ENCODE measurements around the gene ABCA3. TPM values are rescaled to one million over a fixed set of nuclear protein-coding genes. Genes with fewer than 3 reads are reported as not detected.

ABCA3 gene
- total RNA-seq, 1 donor from 2014 or later, result 3.1 TPM

DNA sequence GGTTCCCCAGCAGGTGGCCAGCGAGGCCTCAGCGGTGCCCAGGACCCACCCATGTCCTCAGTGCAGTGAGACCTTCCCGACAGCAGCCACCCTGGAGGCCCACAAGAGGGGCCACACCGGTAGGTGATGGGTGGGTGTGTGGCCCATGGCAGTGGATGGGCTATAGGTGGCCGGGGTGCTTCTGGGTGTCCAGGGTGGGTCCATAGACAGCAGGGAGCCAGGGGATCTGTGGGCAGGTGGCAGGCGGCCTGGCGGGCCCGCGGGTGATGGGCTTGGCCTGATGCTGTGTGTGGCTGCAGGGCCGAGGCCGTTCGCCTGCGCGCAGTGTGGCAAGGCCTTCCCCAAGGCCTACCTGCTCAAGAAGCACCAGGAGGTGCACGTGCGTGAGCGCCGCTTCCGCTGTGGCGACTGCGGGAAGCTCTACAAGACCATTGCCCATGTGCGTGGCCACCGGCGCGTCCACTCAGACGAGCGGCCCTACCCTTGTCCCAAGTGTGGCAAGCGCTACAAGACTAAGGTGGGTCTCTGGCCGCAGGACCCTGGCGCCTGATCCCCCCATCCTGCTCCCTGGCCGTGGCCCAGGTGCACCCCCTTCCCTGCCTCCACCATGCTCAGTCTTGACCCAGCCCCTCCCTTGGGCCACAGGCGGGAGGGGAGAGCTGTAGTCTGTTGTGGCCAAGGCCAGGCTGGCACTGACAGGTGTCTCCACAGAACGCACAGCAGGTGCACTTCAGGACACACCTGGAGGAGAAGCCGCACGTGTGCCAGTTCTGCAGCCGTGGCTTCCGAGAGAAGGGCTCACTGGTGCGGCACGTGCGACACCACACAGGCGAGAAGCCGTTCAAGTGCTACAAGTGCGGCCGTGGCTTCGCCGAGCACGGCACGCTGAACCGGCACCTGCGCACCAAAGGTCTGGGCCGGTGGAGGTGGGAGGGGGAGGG, 106.4 kb downstream of the ABCA3 start:
- Mint-ChIP-seq H3K4me1 (no peaks in the 10 kb centered on the region), H3K4me3 (no peak overlapping the region), H3K36me3 (ENCODE audit: low read depth) (peaks cover 38% of the 10 kb centered on the region), H3K27ac (no peak overlapping the region), H3K27me3 (peaks cover 2% of the 10 kb centered on the region), H3K9me3 (no peaks in the 10 kb centered on the region)
- intact Hi-C loops (cut with micrococcal nuclease), result no loop called here
- DNase-seq (no peak), ATAC-seq (ENCODE audit: low read depth) (no peak)
- TF ChIP-seq, protein P1, sequence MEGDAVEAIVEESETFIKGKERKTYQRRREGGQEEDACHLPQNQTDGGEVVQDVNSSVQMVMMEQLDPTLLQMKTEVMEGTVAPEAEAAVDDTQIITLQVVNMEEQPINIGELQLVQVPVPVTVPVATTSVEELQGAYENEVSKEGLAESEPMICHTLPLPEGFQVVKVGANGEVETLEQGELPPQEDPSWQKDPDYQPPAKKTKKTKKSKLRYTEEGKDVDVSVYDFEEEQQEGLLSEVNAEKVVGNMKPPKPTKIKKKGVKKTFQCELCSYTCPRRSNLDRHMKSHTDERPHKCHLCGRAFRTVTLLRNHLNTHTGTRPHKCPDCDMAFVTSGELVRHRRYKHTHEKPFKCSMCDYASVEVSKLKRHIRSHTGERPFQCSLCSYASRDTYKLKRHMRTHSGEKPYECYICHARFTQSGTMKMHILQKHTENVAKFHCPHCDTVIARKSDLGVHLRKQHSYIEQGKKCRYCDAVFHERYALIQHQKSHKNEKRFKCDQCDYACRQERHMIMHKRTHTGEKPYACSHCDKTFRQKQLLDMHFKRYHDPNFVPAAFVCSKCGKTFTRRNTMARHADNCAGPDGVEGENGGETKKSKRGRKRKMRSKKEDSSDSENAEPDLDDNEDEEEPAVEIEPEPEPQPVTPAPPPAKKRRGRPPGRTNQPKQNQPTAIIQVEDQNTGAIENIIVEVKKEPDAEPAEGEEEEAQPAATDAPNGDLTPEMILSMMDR (IDR thresholded peaks at IDR 0.05), result no peak
- ChIA-PET POLR2A (no interaction called here), CTCF (no interaction called here)

- no peaks in the 10 kb centered on the region for H3K9me3 Mint-ChIP-seq
- H3K4me1 Mint-ChIP-seq, result no peaks in the 10 kb centered on the region
- peaks cover 42% of the 10 kb centered on the region for H3K36me3 Mint-ChIP-seq (ENCODE audit: low read depth)
- no peak for ATAC-seq (ENCODE audit: low read depth)
- H3K4me3 Mint-ChIP-seq, result no peak overlapping the region
- H3K27ac Mint-ChIP-seq, result no peak overlapping the region
- TF ChIP-seq, protein P1 (IDR thresholded peaks at IDR 0.05), result no peak
- POLR2A ChIA-PET, result no interaction called here
- no peak for DNase-seq
- intact Hi-C loops (cut with micrococcal nuclease), result no loop called here
- peaks cover 2% of the 10 kb centered on the region for H3K27me3 Mint-ChIP-seq
- CTCF ChIA-PET, result no interaction called here
Observed at GRCh38 chr16:2233046-2233775, 107.3 kb downstream of the ABCA3 start.

DNA sequence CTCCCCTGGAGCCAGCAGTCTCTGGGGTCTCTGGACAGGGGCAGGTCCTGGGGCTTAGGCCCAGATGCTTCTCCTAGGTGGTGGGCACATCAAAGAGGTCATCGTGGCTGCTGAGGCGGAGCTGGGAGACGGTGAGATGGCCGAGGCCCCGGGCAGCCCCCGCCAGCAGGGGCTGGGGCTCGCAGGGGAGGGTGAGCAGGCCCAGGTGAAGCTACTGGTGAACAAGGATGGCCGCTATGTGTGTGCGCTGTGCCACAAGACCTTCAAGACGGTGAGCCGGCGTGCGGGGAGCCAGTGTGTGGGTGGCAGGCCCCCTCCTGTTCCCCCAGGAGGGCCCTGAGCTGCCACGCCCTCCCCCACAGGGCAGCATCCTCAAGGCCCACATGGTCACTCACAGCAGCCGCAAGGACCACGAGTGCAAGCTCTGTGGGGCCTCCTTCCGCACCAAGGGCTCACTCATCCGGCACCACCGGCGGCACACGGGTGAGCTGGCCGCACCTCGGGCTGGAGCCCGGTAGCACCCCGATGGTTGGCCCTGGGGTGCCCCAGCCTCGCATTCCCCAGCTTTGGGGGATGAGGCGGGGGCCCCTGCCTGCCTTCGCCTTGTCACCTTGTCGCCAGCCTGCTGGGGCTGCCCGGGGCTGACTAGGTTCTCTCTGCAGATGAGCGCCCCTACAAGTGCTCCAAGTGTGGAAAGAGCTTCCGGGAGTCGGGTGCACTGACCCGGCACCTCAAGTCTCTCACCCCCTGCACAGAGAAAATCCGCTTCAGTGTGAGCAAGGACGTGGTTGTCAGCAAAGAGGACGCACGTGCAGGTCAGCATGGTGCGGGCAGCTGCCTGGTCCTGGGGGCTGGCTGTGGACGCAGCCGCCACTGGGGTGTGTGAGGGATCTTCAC, 108.2 kb downstream of the ABCA3 start:
- no peak overlapping the region for H3K27ac Mint-ChIP-seq
- H3K27me3 Mint-ChIP-seq, result peaks cover 2% of the 10 kb centered on the region
- TF ChIP-seq, protein P1 (IDR thresholded peaks at IDR 0.05), result no peak
- DNase-seq (no peak), ATAC-seq (ENCODE audit: low read depth) (no peak)
- CTCF ChIA-PET, result no interaction called here
- H3K4me3 Mint-ChIP-seq, result no peak overlapping the region
- no peaks in the 10 kb centered on the region for H3K4me1 Mint-ChIP-seq
- H3K9me3 Mint-ChIP-seq, result no peaks in the 10 kb centered on the region
- intact Hi-C loops (cut with micrococcal nuclease), result no loop called here
- POLR2A ChIA-PET, result interaction anchor here (0.5 to 0.9 kb wide), 2 partner anchors 36 to 254 kb away, joined by 3 read pairs; no protein-coding TSS in a partner anchor
- H3K36me3 Mint-ChIP-seq (ENCODE audit: low read depth), result peaks cover 47% of the 10 kb centered on the region

DNA sequence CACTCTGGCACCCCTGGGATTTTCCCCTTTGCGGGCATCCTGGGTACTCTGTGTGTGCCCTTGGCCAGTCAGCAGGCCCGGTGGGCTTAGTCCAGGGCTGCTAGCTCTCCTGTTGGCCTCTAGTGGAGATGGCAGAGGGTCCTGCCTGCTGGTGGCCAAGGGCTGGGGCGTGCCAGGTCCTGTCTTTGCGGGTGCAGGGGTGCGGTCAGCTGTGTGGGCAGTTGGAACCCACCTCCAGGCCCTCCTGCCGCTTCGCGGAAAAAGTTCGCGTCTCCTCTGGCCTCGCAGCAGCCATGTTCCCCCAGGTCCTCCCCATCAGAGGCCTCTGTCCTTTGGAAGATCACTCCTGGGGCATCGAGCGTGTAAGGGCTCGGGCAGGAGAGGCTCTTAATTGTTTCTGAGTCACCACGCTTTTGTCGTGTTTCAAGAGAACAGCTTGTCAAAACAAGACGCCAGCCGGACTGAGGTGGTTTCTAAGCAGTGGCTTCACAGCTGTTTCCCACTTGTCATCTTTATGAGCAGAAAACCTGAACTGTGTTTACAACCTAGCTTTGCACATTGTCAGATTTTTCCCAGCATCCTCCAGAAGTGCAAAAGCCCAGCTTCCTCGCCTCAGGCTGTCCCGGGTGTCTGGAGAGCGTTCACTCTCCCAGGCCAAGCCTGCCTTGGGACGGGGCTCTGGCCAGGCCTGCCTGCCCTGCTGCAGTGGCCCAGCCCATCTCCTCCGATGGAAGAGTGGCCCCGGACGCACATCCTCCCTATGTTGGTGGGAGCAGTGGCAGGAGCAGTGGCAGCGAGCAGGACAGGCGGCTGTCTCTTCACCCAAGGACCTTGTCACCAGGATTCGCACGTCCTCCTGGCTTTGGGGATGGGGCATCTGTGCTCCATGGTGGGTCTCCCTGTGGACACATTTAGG, 109.3 kb downstream of the ABCA3 start:
- no peak for ATAC-seq (ENCODE audit: low read depth)
- H3K27ac Mint-ChIP-seq, result no peak overlapping the region
- H3K27me3 Mint-ChIP-seq, result peaks cover 2% of the 10 kb centered on the region
- H3K36me3 Mint-ChIP-seq (ENCODE audit: low read depth), result peaks cover 52% of the 10 kb centered on the region
- H3K4me1 Mint-ChIP-seq, result peaks cover 2% of the 10 kb centered on the region
- POLR2A ChIA-PET, result interaction anchor here (0.5 to 0.9 kb wide), 2 partner anchors 37 to 255 kb away, joined by 3 read pairs; no protein-coding TSS in a partner anchor
- no peaks in the 10 kb centered on the region for H3K9me3 Mint-ChIP-seq
- intact Hi-C loops (cut with micrococcal nuclease), result no loop called here
- DNase-seq, result no peak
- no peak overlapping the region for H3K4me3 Mint-ChIP-seq
- CTCF ChIA-PET, result no interaction called here
- TF ChIP-seq, protein P1 (IDR thresholded peaks at IDR 0.05), result no peak

Data from activated B cell treated with CpG ODN at 0.5 μM for 24 hours (primary cell).